Nephron progenitor cell (in vitro differentiated cells): ENCODE results near the gene CD84.

Source experiments
- DNase-seq: peaks from one replicate; pipeline ENCODE4 v3.0.0; 2021
- H3K27ac Mint-ChIP-seq: 2 replicates; pipeline ENCODE4 v1.8.0; 2021; ENCODE audit warnings: mild to moderate bottlenecking, moderate library complexity, mixed read lengths
- H3K27me3 Mint-ChIP-seq: 2 replicates; pipeline ENCODE4 v1.8.0; 2021; ENCODE audit warnings: mild to moderate bottlenecking, low read depth, mixed read lengths; ENCODE audit not compliant: poor library complexity
- H3K36me3 Mint-ChIP-seq: 2 replicates; pipeline ENCODE4 v1.8.0; 2021; ENCODE audit warnings: low read depth, mixed read lengths
- H3K4me1 Mint-ChIP-seq: 2 replicates; pipeline ENCODE4 v1.8.0; 2021; ENCODE audit warnings: mixed read lengths
- H3K4me3 Mint-ChIP-seq: 2 replicates; pipeline ENCODE4 v1.8.0; 2021; ENCODE audit warnings: mild to moderate bottlenecking, moderate library complexity, mixed read lengths
- H3K9me3 Mint-ChIP-seq: 2 replicates; pipeline ENCODE4 v1.8.0; 2021; ENCODE audit warnings: mild to moderate bottlenecking, moderate library complexity, mixed read lengths
- TF ChIP-seq, protein P1 (sequence below): fragments of 200-600 bp; sonication (generic); IDR thresholded peaks from 2 replicates; pipeline ENCODE4 v1.5.0; 2021; ENCODE audit warnings: antibody characterized with exemption

Gene CD84

DNA sequence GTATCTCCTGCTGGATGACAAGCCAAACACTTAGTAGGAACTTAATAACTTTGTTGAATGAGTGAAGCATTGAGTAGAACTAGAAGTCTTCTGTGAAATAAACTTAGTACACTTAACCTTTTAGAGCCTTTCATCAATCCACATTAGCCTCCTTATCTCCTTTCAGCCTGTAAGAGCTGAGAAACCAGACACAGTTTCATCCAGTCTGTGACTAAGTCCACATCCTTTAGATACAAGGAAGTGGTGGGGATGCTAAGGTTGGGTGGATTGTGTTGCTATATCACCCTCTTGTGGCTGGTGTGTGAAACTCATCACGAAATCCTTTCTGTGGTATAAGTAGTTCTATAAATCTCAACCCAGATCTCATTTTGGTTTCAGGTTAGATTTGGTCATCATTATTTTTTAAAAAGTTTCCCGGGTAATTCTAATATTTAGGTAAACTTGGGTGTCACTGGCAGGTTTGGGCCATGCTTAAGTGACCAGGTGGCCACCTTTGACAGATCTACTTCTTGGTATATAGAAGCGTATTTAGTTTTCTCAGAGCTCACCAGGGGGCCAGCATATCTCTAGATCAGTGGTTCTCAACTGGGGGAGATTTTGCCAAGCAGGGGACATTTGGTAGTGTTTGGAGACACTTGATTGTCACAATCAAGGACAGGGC lies 27.8 kb upstream of the CD84 start:
- Mint-ChIP-seq H3K27me3 (peaks cover under 1% of the 10 kb centered on the region), H3K36me3 (peaks cover 6% of the 10 kb centered on the region), H3K4me3 (no peak overlapping the region), H3K27ac (no peak overlapping the region), H3K4me1 (peaks cover 17% of the 10 kb centered on the region), H3K9me3 (peaks cover 35% of the 10 kb centered on the region)
- peak; percentile 32 for DNase-seq
- TF ChIP-seq, protein P1, sequence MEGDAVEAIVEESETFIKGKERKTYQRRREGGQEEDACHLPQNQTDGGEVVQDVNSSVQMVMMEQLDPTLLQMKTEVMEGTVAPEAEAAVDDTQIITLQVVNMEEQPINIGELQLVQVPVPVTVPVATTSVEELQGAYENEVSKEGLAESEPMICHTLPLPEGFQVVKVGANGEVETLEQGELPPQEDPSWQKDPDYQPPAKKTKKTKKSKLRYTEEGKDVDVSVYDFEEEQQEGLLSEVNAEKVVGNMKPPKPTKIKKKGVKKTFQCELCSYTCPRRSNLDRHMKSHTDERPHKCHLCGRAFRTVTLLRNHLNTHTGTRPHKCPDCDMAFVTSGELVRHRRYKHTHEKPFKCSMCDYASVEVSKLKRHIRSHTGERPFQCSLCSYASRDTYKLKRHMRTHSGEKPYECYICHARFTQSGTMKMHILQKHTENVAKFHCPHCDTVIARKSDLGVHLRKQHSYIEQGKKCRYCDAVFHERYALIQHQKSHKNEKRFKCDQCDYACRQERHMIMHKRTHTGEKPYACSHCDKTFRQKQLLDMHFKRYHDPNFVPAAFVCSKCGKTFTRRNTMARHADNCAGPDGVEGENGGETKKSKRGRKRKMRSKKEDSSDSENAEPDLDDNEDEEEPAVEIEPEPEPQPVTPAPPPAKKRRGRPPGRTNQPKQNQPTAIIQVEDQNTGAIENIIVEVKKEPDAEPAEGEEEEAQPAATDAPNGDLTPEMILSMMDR, result peak; percentile 75

DNA sequence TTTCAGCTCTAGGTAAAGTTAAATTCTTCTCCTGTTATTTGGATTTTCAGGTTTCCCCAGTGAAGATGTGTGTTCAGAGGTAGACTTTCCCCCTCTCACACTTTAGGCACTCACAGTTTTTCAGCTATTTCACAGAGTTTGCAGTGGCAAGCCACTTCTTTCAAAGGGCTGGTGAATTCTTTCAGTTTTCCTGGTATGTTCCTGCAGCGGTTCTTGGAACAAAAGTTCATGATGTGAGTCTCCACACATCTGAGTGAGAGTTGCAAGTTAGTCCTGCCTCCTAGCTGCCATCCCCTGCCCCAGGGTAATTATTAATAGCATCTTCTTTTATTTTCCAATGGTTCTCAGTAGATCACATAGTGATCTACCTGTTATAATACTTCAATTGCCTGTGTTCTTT lies 27.3 kb upstream of the CD84 start:
- no peak overlapping the region for H3K4me3 Mint-ChIP-seq
- no peak overlapping the region for H3K27ac Mint-ChIP-seq
- TF ChIP-seq, protein P1, result no peak
- H3K4me1 Mint-ChIP-seq, result peaks cover 17% of the 10 kb centered on the region
- H3K27me3 Mint-ChIP-seq, result no peaks in the 10 kb centered on the region
- peaks cover 41% of the 10 kb centered on the region for H3K9me3 Mint-ChIP-seq
- H3K36me3 Mint-ChIP-seq, result peaks cover 6% of the 10 kb centered on the region
- no peak for DNase-seq

DNA sequence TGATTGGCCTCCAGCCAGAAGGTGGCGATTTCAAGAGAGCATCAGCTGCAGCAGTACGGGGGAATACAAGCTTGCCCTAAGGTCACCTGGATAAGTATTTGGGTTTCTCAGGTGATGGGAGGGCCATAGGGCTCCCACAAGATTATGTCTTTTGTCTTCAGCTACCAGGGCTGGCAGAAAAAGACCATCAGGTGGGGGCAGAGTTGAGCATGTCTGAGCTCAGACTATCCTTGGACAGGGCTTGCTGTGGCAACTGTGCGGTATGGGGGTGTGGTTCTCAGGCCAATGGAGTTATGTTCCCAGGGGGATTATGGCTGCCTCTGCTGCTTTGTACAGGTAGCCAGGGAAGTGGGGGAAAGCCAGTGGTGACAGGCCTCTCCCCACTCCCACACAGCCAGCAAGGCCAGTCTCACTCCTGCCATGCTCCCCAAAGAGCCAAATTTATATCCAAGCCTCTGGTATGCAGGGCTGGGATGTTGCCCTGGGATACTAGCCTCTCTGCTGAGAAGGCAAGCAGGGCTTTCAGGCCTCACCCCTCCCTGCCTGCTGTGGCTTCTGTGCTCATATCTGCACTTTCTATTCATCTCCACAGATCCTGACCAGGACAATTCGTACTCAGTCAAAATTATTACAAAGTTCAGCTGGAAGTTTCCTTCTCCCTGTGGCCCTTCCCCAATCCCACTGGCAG lies 26.6 kb upstream of the CD84 start:
- no peak overlapping the region for H3K4me3 Mint-ChIP-seq
- TF ChIP-seq, protein P1, result no peak
- no peaks in the 10 kb centered on the region for H3K27me3 Mint-ChIP-seq
- peaks cover 6% of the 10 kb centered on the region for H3K36me3 Mint-ChIP-seq
- H3K4me1 Mint-ChIP-seq, result peaks cover 14% of the 10 kb centered on the region
- no peak for DNase-seq
- peaks cover 47% of the 10 kb centered on the region for H3K9me3 Mint-ChIP-seq
- H3K27ac Mint-ChIP-seq, result no peak overlapping the region

DNA sequence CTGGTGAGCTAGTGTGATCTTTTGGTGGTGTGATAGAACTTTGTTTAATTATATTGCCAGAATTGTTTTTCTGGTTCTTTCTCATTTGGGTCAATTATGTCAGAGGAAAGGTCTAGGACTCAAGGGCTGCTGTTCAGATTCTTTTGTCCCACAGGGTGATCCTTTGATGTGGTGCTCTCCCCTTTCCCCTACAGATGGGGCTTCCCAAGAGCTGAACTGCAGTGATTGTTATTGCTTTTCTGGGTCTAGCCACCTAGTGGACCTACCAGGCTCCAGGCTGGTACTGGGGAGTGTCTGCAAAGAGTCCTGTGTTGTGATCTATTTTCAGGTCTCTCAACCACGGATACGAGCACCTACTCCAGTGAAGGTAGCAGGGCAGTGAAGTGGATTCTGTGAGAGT lies 25.9 kb upstream of the CD84 start:
- Mint-ChIP-seq H3K9me3 (peaks cover 53% of the 10 kb centered on the region), H3K27me3 (no peaks in the 10 kb centered on the region), H3K4me3 (no peak overlapping the region), H3K36me3 (peaks cover 6% of the 10 kb centered on the region), H3K27ac (no peak overlapping the region), H3K4me1 (peaks cover 12% of the 10 kb centered on the region)
- no peak for DNase-seq
- TF ChIP-seq, protein P1, result no peak

DNA sequence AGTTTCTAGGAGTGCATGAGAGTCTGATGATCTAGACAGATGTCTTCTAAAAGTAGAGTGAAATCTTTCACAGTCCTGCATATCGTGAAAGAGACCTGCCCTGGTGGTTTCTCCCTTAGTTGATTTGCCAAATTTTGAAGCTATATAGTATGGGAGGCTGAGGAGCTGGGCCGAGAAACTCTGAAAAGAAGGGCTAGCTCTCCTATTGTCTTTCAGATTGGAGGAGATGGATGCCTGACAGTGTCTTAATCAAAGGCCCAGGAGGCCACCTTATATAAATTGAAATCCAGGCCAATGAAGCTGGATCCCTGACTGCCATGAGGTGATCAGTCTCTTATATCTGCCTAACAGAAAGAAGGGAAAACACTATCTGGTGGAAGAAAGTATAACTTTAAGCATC lies 18.4 kb upstream of the CD84 start:
- peaks cover under 1% of the 10 kb centered on the region for H3K36me3 Mint-ChIP-seq
- H3K9me3 Mint-ChIP-seq, result peaks cover 61% of the 10 kb centered on the region
- DNase-seq, result no peak
- no peak overlapping the region for H3K27ac Mint-ChIP-seq
- H3K27me3 Mint-ChIP-seq, result peaks cover 5% of the 10 kb centered on the region
- no peak overlapping the region for H3K4me3 Mint-ChIP-seq
- TF ChIP-seq, protein P1, result no peak
- no peaks in the 10 kb centered on the region for H3K4me1 Mint-ChIP-seq

DNA sequence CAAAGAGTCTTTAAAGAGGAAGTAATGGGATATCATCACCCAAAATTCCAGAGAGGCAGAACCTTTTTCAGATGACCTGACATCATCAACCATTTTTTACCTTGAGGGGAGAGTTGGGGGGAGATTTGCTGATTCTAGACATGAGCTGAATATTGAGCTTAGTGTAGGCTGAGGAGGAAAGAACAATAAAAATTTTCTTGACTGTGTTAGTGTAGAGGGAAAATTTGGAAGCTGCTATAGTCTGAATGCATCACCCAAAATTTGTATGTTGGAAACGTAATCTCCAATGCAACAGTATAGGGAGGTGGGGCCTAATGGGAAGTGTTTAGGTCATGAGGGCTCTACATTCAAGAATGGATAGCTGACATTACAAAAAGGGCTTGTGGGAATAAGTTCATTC lies 17.8 kb upstream of the CD84 start:
- no peak overlapping the region for H3K4me3 Mint-ChIP-seq
- H3K27ac Mint-ChIP-seq, result no peak overlapping the region
- H3K36me3 Mint-ChIP-seq, result no peaks in the 10 kb centered on the region
- peaks cover 55% of the 10 kb centered on the region for H3K9me3 Mint-ChIP-seq
- TF ChIP-seq, protein P1, result no peak
- H3K27me3 Mint-ChIP-seq, result peaks cover 5% of the 10 kb centered on the region
- no peak for DNase-seq
- H3K4me1 Mint-ChIP-seq, result no peaks in the 10 kb centered on the region
